ENCODE data around the gene CHST11.

DNA sequence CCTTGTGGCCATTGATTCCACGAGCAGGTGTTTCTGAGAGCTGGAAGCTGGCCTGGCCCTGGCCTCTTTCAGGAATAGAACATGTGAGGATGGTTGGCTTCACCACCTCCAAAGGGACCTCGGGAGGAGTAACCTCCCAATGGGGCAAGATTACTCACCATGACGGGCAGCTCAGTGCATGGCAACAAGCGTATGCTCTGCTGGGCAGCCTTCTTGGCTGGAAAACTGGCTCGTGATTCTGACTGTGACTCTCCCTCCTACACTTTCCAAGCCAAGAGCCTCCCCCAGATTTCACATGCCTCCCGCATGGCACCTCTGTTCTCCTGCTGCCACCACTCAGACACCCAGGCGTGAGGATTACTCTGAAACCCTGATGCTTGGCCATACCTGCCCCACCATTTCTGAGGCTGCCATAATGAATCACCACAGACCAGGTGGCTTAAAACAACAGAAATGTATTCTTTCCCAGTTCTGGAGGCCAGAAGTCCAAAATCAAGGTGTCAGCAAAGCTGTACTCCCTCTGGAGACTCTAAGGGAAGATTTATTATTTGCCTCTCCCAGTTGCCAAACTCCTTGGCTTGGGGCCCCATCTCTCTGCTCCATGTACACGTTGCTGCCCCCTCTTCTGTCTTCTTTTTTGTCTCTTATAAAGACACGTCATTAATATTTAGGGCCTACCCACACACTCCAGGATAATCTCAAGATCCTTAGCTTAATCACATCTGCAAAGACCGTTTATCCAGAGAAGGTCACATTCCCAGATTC, 215.9 kb downstream of the CHST11 start:
- TF ChIP-seq CTCF (IDR thresholded peaks at IDR 0.05 in 8 of 11, conservative IDR thresholded peaks at IDR 0.05 in 3 of 11) (no peak), POLR2A (IDR thresholded peaks at IDR 0.05) (no peak), POLR2AphosphoS5 (IDR thresholded peaks at IDR 0.05) (no peak)

All from spleen (tissue), 7 donors.